Measurements from ENCODE around the gene RMRP.

RMRP gene

GRCh38 chr9:35657546-35658136, at the start of gene RMRP:
Gene RMRP, minus strand, starts transcription at chr9:35658019.
- peak; percentile 89 for DNase-seq

DNA sequence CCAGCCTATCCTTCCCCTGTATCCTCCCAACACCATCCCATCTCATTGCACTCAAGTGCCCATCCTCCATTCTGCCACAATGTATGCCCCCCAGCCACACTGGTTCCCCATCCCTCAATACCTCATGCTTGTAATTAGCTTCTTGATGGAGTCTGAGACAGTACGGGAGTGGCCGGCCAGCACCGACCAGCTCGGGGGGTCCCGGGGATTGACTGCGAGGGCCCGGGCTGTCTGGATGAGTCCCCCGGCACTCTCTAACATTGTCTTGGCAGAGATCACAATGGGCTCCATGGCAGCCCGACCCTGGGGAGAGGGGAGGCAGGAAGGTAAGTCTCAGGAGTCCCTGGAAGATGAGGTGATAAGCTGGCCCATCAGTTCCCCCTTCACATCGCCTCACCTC, 49.1 kb upstream of the RMRP start:
- DNase-seq: no peak

DNA sequence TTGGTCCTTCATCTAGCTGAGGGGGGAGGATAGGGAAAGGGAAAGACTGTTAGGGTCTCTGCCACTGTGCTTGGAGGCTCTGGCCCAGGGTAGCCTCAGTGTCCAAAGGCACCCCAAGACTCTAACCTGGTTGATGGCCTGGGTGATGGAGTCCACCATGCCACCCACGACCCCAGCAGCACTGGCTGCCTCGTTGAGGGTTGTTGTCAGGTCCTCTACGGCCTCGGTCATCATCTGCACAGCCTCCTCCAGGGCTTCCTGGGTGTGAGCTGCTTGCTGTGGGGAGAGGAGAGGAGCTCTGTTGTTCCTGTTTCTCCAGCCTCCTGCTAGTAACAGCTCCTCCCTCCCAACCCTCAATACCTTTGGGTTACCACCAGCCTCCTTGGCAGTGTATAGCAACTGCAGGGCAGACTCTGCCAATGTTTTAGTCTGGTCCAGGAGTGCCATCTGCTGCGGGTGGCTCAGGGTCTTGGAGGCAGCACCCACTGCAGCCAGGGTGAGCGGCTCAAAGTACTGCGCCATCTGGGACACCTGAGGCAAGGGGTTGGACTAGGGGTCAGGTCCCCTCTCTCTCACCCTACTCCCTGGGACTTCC, 48.1 kb upstream of the RMRP start:
- no peak for DNase-seq

GRCh38 chr9:35705372-35705771, 47.6 kb upstream of the RMRP start:
- DNase-seq: no peak

- DNase-seq: no peak
These were observed 46.3 kb upstream of the RMRP start for GRCh38 chr9:35703906-35704672.

GRCh38 chr9:35702696-35703095, 44.9 kb upstream of the RMRP start:
- no peak for DNase-seq

- DNase-seq: no peak
These were observed 43.1 kb upstream of the RMRP start for GRCh38 chr9:35700942-35701341.

DNA sequence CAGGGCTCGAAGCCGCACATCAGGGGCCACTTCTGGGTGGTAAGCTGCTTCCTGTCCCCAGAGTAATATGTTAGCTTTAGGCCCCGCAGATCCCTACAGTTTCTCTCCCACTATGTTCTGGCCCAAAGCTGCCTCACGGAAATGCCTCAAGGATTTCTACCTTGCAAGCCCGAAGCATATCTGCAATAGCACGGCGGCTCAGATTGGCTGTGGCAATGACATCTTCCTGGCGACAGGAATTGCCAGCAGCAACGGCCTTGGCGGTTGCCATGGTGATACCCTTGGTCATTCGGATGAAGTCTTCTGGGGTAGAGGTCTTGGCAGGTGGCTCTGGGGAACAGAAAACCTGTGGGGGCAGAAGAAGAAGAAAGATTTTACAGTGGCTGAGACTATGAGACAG, 42.2 kb upstream of the RMRP start:
- DNase-seq: no peak

- DNase-seq: no peak
These were observed 40.4 kb upstream of the RMRP start for GRCh38 chr9:35698231-35698630.

DNA sequence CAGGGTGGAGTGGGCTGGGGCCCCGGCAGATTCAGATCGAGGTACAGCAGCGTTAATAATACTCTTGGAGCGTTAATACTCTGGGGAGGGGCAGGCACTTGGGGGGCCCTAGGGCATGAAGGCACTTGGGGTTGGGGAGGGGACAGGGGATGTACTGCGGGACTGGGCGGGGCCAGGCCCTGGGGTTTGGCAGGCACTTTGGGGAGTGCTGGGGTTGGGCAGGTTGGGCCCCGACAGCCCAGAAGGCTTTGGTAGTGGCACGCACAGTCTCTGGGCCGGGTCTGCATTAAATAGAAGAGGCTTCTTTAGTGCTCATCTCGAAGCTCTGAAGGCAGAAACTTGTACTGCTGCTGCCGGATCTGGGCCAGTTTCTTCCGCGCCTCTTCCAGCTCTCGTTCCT, 39.7 kb upstream of the RMRP start:
- DNase-seq: no peak

DNA sequence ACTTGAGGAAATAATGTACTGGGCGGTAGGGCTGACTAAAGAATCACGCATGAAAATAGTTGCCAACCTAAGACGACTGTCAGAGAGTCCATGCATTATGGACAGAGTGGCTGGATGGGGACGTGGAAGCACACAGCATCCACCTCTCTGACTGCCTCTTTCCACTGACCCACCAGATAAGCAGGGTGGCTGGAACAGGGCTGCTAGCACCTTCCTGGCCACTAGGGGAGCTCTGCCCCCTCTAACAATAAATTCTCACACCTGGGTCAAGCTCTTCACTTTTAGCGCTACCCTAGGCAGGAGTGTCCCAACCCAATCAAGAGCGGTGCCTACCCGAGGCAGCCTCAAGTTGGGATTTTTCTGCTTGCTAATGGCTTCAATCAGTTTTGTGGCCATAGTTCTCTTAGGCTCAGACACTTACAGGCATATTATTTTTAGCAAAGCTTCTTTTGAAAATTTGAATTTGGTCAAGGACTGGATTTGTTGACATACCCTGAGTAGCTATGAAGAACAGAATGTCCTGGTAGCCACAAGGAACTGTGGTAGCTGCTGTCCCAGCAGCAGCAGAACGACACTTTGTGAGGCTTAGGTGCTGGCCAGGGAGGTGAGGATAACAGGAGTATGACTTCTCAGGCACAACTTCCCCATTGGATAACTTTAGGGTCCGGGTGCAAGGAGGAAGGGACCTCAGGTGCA, 38.8 kb upstream of the RMRP start:
- DNase-seq: no peak

GRCh38 chr9:35695943-35696401, 38.2 kb upstream of the RMRP start:
- no peak for DNase-seq

GRCh38 chr9:35691757-35692301, 34.0 kb upstream of the RMRP start:
- DNase-seq: no peak

DNA sequence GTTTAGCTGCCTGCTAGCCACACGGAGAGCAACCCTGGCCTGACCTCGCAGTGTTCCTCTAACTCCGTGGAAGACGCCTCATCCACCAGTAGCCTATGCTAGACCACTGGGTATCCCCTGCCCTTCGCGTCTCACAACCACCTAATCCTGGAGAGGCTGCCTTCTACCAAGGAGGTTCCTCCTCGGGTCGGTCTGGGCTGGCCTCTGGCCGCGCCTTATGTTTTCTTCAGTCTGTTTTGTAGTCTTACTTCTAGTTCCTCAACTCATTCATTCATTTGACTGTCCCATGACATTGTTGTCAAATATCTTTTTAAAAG, 33.5 kb upstream of the RMRP start:
- DNase-seq: no peak

DNA sequence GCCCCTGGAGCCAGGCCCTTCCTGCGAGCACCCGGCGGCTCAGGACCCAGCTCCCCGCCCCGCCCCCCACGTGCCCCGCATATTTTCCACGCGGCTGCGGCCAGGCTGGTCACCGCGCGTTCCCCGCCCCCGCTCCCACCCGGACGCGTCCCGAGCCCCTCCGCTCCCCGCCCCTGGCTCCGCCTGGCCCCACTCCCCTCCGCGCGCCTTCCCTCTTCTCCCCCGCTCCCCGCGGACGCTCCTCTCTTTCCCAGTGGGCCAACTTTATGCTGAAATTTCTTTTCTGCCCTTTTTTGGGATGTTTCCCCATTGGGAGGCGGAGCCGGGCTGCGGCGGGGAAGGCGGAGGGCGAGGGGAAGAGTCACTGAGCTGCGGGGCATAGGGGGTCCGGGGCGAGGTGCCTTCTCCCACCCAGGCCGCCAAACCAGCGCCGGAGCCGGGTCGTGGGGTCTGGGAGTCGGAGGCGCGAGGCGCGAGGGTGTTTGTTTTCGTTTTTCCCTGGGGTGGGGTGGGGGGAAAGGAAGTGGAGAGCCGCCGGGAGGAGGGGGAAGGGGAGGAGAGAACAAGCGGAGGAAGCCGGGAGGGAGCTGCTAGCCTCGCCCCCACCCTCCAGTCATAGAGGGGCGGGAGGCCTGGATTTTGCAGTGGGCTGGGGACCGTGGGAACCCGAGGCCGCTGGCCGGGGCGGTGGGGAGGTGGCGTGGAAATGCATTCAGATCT, 33.0 kb upstream of the RMRP start:
- no peak for DNase-seq

DNA sequence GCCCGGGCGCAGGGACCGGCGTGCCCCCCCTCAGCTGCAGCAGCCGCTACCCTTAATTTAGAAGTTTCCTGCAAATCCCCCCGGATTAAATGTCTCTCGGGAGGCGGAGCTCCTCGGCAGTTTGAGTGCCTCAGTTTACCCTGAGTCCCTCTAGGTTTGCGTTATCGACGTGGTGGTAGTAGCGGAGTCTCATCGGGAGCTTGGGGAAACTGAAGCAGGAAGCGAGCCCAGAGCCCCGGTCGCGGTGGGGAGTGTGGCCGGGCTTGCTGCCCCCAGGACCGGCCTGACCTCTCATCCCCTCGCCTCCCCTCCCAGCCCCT, 32.4 kb upstream of the RMRP start:
- no peak for DNase-seq

- no peak for DNase-seq
These were observed 31.9 kb upstream of the RMRP start, which contains the start of gene TPM2 for GRCh38 chr9:35689542-35690293. Gene TPM2, minus strand, starts transcription at chr9:35689925. Its CDS starts 108 bp downstream, at chr9:35689817.

DNA sequence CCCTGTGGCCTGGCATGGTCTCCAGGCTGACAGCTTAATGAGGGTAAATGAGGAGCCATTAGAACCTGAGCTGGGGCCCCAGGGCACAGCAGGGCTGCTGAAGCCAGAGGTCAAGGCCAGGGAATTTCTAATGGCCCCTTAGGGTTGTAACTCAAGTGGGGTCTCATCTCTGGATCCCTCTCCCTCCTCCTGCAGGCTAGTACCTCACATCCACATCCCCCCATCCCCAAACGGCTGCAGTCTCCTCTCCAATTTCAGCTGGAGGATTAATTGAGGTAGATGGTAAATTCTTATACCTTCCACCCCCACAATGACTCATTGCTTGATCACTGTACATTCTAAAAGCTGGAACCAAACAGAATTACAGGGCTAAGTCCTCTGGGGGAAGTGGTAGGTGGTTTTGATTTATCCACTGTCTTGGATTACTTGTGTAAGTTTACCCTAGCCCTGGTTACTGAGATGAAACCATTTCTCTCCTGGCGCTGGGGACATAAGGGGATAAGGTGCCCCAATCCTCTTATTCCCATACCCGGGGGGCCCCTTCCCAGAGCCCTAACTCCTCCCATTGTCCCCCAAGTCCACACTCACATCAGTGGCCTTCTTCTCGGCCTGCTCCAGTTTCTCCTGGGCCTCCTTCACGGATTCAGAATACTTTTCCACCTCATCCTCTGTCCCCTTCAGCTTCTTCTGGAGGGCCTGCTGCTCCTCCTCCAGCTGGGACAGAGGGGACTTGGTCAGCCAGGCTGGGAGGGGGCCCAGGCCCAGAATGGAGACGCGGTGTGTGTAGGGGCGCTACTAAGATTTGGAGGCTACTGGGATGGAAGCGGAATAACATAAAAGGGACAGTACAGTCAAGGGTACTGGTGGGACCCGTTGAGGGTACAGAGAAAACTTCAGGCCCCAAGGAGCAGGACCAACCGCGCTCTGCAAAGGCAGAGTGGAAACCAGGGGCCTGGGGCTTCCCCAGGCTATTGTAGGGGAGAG, 31.0 kb upstream of the RMRP start:
- DNase-seq: no peak

GRCh38 chr9:35687972-35688557, 30.2 kb upstream of the RMRP start:
- no peak for DNase-seq

- no peak for DNase-seq
These were observed 29.5 kb upstream of the RMRP start for GRCh38 chr9:35687306-35687705.

Measured in NCI-H524 treated with DMSO at 0.1 percent for 48 hours (cell line).